Vein endothelial cell (primary cell): Measurements from ENCODE around the gene NKAIN4. TPM values are rescaled to one million over a fixed set of nuclear protein-coding genes. Genes with fewer than 3 reads are reported as not detected.

Source experiments
- small RNA-seq: library from RNA; depleted of rRNA; stranded (forward); fragments of <200 nt; gene quantifications from one replicate; pipeline ENCODE3, GENCODE V24; 2012
- total RNA-seq: library from RNA; depleted of rRNA; stranded (reverse); fragments of >200 nt; gene quantifications from 2 replicates; pipeline ENCODE4 v1.2.3, GENCODE V29; 2012

NKAIN4 gene
- total RNA-seq: not detected in 2 replicates

DNA sequence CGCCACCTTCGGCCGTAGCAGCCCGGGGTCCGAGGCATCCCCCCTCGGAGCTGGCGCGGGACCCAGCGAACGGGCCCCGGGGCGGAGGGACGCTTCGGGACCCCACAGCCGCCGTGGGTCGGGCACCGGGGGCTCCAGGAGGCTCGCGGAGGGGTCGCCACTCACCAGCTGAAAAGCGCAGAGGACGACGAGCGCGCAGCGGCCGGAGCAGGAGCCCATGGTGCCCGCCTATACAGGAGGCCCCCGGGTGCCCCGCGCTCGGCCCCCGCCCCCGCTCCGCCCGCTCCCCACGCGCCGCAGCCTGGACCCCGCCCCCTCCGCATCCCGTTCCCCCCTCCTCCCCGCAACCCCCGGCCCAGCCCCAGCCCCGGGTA, at the start of gene NKAIN4:
Gene NKAIN4 (minus strand): TSS at position 232 of the 374 bp plus-strand sequence. CDS start 13 bp downstream, at position 219.

GRCh38 chr20:63292904-63293303, 38.6 kb upstream of the NKAIN4 start, which contains the start of gene COL20A1:
Gene COL20A1, plus strand, starts transcription at chr20:63293186. Its CDS starts 1,922 bp downstream, at chr20:63295108.

DNA sequence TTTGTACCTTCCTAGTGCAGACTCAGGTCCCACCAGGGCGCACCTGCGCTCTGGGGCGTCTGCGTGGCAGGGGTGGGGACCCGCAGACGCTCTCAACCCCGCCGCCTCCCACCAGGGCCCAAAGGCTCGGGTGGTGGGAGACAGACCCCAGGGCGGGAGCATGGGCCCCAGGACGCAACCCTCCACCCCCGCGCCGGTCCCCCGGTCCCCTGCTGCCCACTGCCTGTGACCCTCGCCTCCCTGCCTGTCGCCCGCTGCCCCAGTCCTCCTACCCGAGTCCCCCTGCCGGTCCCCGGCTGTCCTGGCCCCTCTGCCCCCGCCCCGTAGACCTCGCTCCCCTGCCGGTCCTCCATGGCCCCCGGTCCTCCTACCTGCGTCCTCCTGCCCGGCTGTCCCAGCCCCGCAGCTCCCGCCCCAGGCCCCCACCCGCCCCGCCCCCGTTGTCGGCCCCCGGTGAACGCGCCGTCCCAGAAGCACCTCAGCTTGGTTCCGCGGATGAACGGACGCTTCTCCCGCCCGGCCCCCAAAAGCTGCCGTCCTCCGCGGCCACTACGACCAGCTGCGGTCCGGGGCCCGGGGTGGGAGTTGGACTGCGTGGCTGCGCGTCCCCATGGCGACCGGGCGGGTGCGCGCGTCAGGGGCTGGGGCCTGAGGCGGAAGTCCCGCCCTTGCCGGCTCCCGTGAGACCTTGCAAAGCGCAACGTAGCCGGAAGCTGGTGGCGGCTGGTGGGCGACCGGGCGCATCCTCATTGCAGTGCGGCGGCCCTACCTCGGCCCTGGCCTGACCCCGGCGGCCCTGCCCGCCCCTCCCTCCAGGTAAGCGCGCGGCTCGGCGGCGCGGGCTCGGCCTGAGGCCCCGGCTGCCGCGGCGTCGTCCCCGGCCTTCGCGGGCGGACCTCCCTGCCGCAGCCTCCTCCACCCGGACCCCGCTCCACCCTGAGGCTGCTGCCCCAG, 18.1 kb upstream of the NKAIN4 start, which contains the start of gene ARFGAP1:
Gene ARFGAP1 (plus strand): TSS at position 709 of the 954 bp plus-strand sequence. CDS start 2,768 bp downstream, outside the sequence.

DNA sequence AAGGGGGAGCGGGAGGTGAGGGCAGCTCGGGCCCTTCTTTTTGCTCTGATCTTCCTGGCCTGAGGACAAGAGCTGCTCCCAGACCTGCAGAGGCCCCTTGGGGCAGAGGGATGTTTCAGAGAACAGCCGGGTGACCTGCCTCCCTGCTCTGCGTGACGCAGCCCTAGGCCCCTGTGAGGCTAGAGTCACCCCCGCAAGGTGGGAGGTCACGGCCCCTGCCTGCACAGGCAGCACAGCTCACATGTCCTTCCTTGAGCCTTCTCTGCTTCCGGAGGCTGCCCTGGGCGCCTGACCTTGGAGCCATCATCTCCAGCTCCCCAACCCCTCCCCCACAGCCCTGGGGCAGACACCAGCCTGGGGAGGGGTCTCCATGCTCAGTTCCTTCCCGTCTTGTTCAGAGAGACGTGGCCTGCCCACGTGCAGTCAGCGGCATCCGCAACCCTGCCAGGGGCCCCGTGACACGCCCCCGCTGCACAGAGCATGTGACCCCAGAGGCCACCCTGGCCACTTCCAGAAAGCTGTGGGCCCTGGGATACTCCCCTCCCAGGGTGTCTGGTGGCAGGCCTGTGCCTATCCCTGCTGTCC, 18.8 kb downstream of the NKAIN4 start, which contains the start of gene BIRC7:
Gene BIRC7 (plus strand): TSS at position 507 of the 585 bp plus-strand sequence. CDS start 192 bp downstream, outside the sequence.

DNA sequence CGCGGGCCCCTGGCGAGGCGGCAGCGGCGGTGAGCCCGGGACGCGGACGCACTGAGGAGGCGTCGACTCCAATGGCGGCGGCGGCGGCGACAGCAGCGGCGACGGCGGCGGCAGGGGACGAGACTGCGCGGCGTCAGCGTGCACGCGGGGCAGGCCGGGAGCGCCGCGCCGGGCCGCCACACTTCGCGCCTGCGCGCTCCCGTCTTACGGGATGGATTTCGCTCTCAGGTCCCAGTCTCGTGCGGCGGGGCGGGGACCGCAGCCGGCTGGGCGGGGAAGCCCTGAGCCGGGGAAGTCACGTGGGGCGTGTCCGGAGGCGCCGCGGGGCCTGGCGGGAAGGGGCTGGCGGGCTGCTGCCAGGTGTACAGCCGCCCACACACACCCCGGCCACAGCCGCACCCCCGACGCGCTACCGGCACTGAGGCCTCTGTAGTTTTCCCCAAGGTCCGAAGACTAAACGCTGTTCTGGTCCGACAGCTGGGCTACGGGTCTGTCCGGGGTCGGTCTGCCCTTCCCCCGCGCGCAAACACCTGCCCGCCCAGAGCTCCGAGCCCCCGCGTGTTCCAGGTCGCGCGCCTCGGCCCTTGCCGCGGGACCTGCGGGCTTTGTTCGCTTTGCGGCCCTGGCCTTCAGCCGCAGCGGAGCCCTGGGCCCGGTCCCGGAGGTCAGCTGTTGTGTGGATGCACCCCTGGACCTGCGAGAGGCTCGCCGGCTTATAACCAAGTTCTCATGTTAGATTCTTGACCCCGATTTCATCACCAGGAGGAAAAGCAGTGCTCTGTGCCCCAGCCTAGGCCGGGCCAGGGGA, 38.0 kb downstream of the NKAIN4 start, which contains the start of gene YTHDF1:
Gene YTHDF1 (minus strand): TSS at position 91 of the 808 bp plus-strand sequence. CDS start 239 bp downstream, outside the sequence.

Small RNAs within 50 kb of the gene (small RNA-seq; reads per million reads assigned to genes)
- not detected for gene MIR3196
- not detected for gene MIR4326

Other genes with a start within 250 kb of the NKAIN4 start
- not detected in 2 replicates for gene BHLHE23, start 247.5 kb downstream of the NKAIN4 start, total RNA-seq
- 36.4 and 40.8 TPM in 2 replicates for gene YTHDF1, start 38.3 kb downstream of the NKAIN4 start, total RNA-seq
- gene BIRC7, start 18.6 kb downstream of the NKAIN4 start, total RNA-seq: not detected in 2 replicates
- gene ARFGAP1, start 18.4 kb upstream of the NKAIN4 start, total RNA-seq: 61.8 and 68.6 TPM in 2 replicates
- not detected in 2 replicates for gene COL20A1, start 38.7 kb upstream of the NKAIN4 start, total RNA-seq
- gene CHRNA4, start 106.9 kb upstream of the NKAIN4 start, total RNA-seq: not detected in 2 replicates
- gene KCNQ2, start 218.2 kb upstream of the NKAIN4 start, total RNA-seq: not detected in 2 replicates
- gene EEF1A2, start 244.6 kb upstream of the NKAIN4 start, total RNA-seq: 0.67 and 5.6 TPM in 2 replicates